Suprapubic skin (tissue), 4 donors: ENCODE measurements around the gene EGFL6.

Experiments
- CTCF ChIP-seq, 2 donors: fragments of 200-600 bp in 1 of 2; fragments of 450-650 bp in 1 of 2; sonication (generic) in 1 of 2; IDR thresholded peaks; one replicate each; pipeline ENCODE4 v1.5.1; 2016 to 2019; ENCODE audit warnings: antibody characterized with exemption in 2 of 2, mild to moderate bottlenecking in 1 of 2, moderate library complexity in 1 of 2
- EP300 ChIP-seq: sonication (generic); formaldehyde crosslinking; IDR thresholded peaks from one replicate; pipeline ENCODE4 v1.6.1; 2017; ENCODE audit warnings: antibody characterized with exemption
- POLR2AphosphoS5 ChIP-seq, 3 donors: sonication (generic); formaldehyde crosslinking; IDR thresholded peaks; one replicate each; pipeline ENCODE4 v1.6.1; 2017; ENCODE audit warnings: antibody characterized with exemption in 3 of 3

- no peak for TF ChIP-seq CTCF (IDR thresholded peaks at IDR 0.05)
- TF ChIP-seq EP300 = no peak
- no peak for TF ChIP-seq POLR2AphosphoS5 (IDR thresholded peaks at IDR 0.05)
These were observed 78.4 kb downstream of the EGFL6 start for GRCh38 chrX:13647709-13648212.
